Thymus (tissue), 11 donors: Measurements from ENCODE around the gene C1orf52. TPM values are rescaled to one million over a fixed set of nuclear protein-coding genes. Genes with fewer than 3 reads are reported as not detected.
"Not testable (repeated sequence)": the region's sequence is repeated elsewhere in the genome, so short reads cannot be mapped to it uniquely, and the experiment has no call there.

Experiments
- DNase-seq, 9 donors: peaks; one replicate each; pipeline ENCODE4 v3.0.0-alpha.2; 2013; ENCODE audit warnings: low spot score in 9 of 9, low read depth in 6 of 9, missing footprints in 1 of 9
- H3K27ac ChIP-seq, 2 donors: one replicate each; pipeline ENCODE4 v1.5.1; 2013; ENCODE audit warnings: control low read depth in 1 of 2, low read depth in 1 of 2, low read length in 1 of 2, mild to moderate bottlenecking in 1 of 2, moderate library complexity in 1 of 2
- H3K27me3 ChIP-seq, 2 donors: one replicate each; pipeline ENCODE4 v1.5.1; 2013; ENCODE audit warnings: low read length in 1 of 2; ENCODE audit not compliant: control insufficient read depth in 2 of 2, insufficient read depth in 1 of 2
- H3K36me3 ChIP-seq, 2 donors: one replicate each; pipeline ENCODE4 v1.5.1; 2013; ENCODE audit warnings: low read length in 1 of 2, mild to moderate bottlenecking in 1 of 2, moderate library complexity in 1 of 2; ENCODE audit not compliant: control insufficient read depth in 2 of 2, insufficient read depth in 2 of 2
- H3K4me1 ChIP-seq, 2 donors: one replicate each; pipeline ENCODE4 v1.5.1; 2013; ENCODE audit warnings: low read length in 2 of 2; ENCODE audit not compliant: control insufficient read depth in 2 of 2, insufficient read depth in 2 of 2
- H3K4me3 ChIP-seq, 2 donors: one replicate each; pipeline ENCODE4 v1.5.1; 2013; ENCODE audit warnings: low read length in 2 of 2, control low read depth in 1 of 2, mild to moderate bottlenecking in 1 of 2
- H3K9me3 ChIP-seq, 2 donors: one replicate each; pipeline ENCODE4 v1.5.1; 2013; ENCODE audit warnings: low read length in 1 of 2, mild to moderate bottlenecking in 1 of 2; ENCODE audit not compliant: control insufficient read depth in 2 of 2, insufficient read depth in 1 of 2
- WGBS: extraction: QIAGEN DNeasy Blood & Tissue Kit; methylation state at CpG from one replicate; pipeline ENCODE4 v1.1.7; 2013; 5-methylcytosine and 5-hydroxymethylcytosine counted together
- polyA plus RNA-seq: library from polyadenylated mRNA; stranded (reverse); fragments of 200-250 nt; gene quantifications from one replicate; pipeline ENCODE4 v1.2.3, GENCODE V29; 2013
- total RNA-seq: library from RNA; stranded (reverse); fragments of 120-200 nt; gene quantifications from one replicate; pipeline ENCODE4 v1.2.4, GENCODE V29; 2013
- donor health status: healthy.

The C1orf52 gene
- total and polyA plus RNA-seq, 2 donors: 22.5 to 54.8 TPM

DNA sequence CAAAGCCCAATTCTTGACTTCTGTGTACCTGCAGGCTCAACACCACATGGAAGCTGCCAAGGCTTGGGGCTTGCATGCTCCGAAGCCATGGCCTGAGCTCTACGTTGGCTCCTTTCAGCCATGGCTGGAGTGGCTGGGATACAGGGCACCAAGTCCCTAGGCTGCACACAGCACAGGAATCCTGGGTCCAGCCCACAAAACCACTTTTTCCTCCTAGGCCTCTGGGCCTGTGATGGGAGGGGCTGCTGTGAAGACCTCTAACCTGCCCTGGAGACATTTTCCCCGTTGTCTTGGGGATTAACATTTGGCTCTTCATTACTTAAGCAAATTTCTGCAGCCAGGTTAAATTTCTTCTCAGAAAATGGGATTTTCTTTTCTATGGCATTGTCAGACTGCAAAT, 10.4 kb downstream of the C1orf52 start:
- 95% methylated on average over 3 of the region's 3 CpGs for WGBS
- H3K9me3 ChIP-seq, H3K27me3 ChIP-seq, H3K4me3 ChIP-seq, H3K4me1 ChIP-seq, H3K36me3 ChIP-seq, H3K27ac ChIP-seq, DNase-seq: not testable (repeated sequence)

DNA sequence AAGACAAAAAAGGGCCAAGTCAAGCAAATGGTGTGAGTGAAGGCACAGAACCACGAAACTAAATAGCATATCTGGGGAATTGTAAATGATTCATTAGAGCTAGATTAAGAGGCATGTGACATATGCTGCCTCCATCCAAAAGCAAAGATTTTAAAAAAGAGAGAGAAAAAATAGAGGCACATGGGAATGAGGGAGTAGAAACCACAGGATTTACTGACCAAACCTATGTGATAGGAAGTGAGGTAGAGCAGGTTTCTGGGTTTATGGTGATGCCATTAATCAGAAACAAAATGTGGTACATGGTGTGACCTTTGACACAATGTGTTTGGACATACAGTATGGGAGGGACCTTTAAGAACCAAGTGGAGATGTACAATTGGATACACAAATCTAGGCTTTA, 13.6 kb downstream of the C1orf52 start:
- WGBS: 98% methylated on average over 1 of the region's 1 CpG

DNA sequence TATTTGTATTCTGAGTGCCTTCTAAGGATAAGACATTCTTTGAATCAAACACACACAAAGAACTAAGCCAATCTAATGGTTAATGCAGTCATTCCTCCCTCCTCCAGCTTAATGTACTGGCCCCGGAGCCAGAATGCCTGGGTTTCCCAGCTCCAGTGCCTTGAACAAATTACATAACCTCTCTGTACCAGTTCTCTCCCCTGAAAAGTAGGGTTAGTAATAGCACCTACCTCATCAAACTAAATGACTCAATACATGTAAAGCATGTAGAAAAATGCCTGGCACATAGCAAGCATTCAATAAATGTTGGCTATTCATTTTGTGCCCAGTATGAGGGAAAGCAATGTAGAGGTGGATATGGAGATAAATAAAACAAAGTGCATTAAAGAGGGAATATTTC, 14.0 kb downstream of the C1orf52 start:
- H3K9me3 ChIP-seq: peaks cover 0 to 11% of the 10 kb centered on the region in 2 donors
- no peak overlapping the region for H3K27ac ChIP-seq
- H3K36me3 ChIP-seq: no peaks in the 10 kb centered on the region
- DNase-seq: no peak
- H3K4me3 ChIP-seq: no peak overlapping the region
- WGBS: 98% methylated on average over 1 of the region's 1 CpG
- H3K4me1 ChIP-seq: peaks cover 0 to 3% of the 10 kb centered on the region in 2 donors
- no peaks in the 10 kb centered on the region for H3K27me3 ChIP-seq

More for the DNA sequence above, 13.6 kb downstream of the C1orf52 start:
- no peak overlapping the region for H3K4me3 ChIP-seq
- H3K4me1 ChIP-seq: peaks cover 0 to 3% of the 10 kb centered on the region in 2 donors
- no peak for DNase-seq
- H3K27ac ChIP-seq: no peak overlapping the region
- H3K27me3 ChIP-seq: no peaks in the 10 kb centered on the region
- H3K36me3 ChIP-seq: no peaks in the 10 kb centered on the region
- peaks cover 0 to 11% of the 10 kb centered on the region in 2 donors for H3K9me3 ChIP-seq

DNA sequence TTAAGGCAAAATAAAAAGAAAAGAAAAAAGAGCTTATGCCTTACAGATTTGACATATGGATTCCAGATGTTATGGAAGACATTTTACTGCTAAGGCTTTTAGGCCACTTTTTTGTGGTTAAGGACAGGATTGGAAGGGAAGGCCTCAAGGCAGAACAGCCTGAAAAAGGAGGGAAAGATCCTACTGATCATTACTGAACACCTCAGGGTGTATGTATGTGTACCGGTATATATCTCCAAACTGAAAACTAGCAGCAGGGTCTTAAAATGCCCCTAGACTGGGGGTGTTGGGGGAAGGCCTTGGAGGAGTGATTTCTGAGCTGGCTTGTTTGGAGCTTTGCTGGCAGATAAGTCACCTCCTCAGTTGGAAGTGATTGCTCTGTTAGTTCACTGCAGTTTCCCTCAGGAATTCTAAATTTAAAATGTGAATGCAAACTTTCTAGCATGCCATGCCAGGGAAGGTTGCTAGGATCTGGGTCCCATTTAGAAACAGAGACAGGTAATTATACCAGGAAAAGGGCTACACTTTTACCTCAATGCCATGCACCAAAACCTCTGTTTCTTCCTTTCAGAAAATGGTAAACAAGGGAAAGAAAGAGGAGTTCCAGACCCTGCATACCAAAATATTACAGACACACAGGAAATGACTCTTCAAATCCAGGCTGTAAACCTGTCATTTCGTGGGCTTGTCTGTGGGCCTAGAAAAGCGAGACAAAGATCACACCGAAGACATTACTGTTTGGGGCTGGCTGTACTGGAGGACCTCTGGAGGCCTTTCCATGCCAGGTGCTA, 15.0 kb downstream of the C1orf52 start:
- no peak for DNase-seq
- H3K27ac ChIP-seq: no peak overlapping the region
- H3K4me1 ChIP-seq: peaks cover 0 to 3% of the 10 kb centered on the region in 2 donors

DNA sequence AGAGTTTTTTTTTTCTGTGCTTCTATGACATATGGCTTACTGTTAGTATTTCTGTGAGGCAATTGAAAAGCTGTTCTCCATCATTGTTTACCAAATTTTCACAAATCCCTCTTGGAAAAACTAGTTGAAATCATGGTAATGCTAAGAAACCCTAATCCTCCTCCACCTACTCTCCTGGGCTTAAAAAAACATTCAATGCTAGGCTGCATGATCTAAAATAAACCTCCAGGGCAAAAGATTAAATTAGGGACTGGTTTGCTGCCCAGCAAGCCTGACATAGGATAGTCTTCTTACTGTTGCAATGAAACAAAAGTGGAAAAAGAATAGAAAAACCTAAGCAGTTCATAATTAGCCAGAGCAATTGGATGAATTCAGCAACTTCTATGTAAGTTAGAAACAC, 16.1 kb downstream of the C1orf52 start:
- peaks cover 0 to 3% of the 10 kb centered on the region in 2 donors for H3K4me1 ChIP-seq
- peaks cover 0 to 4% of the 10 kb centered on the region in 2 donors for H3K9me3 ChIP-seq
- H3K27ac ChIP-seq: peak overlapping the region in 1 of 2 donors; percentile 15
- H3K36me3 ChIP-seq: no peaks in the 10 kb centered on the region
- no peak for DNase-seq
- H3K4me3 ChIP-seq: no peak overlapping the region
- H3K27me3 ChIP-seq: no peaks in the 10 kb centered on the region

More for the DNA sequence above, 15.0 kb downstream of the C1orf52 start:
- Histone ChIP-seq H3K9me3 (peaks cover 0 to 11% of the 10 kb centered on the region in 2 donors), H3K27me3 (no peaks in the 10 kb centered on the region), H3K4me3 (no peak overlapping the region), H3K36me3 (no peaks in the 10 kb centered on the region)
- 43% methylated on average over 4 of the region's 4 CpGs for WGBS

DNA sequence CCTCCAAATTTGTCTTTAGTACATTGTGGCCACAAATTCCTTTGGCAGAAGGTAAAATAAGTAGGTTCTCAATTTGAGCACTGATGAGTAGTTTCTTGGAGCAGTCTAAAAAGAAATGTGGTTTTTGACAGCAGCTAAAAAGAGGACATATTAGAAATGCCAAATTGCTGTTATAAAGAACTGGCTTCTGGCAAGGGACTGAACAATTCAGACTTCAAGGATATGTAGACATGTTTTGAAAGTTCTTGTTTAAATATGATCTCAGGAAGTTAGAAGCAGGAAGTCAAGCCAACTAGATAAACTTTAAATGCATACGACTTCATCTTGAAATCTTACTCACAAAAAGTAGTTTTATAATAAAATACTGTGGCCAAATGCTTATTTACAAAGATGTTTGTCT, 18.8 kb downstream of the C1orf52 start:
- DNase-seq: peak in 1 of 9 donors; percentile 19
- WGBS: 30% methylated on average over 1 of the region's 1 CpG
- Histone ChIP-seq H3K4me1 (peaks cover 0 to 3% of the 10 kb centered on the region in 2 donors), H3K9me3 (peaks cover 0 to 4% of the 10 kb centered on the region in 2 donors), H3K4me3 (no peak overlapping the region), H3K27ac (no peak overlapping the region), H3K27me3 (no peaks in the 10 kb centered on the region), H3K36me3 (no peaks in the 10 kb centered on the region)

DNA sequence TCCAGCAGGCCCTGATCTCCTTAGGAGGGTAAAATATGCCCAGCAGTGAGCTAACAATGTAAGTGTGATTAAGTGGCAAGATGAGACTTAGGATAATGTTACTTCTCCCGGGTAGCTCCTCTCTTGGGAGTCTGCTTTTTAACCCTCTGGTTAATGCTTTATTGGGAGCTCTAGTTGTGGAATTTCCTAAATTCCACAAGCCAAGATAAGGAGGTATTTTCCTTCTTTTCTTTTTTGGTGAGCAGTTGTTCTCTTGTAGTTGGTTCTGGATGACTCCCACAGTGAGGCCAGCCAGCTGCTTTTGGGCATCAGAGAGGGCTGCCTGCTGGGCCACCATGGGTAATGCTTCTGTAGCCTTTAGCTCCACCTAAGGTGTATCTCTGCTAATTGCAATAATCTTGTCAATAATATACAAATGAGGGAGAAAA, 19.3 kb downstream of the C1orf52 start:
- Histone ChIP-seq H3K9me3 (peaks cover 0 to 4% of the 10 kb centered on the region in 2 donors), H3K36me3 (no peaks in the 10 kb centered on the region)

DNA sequence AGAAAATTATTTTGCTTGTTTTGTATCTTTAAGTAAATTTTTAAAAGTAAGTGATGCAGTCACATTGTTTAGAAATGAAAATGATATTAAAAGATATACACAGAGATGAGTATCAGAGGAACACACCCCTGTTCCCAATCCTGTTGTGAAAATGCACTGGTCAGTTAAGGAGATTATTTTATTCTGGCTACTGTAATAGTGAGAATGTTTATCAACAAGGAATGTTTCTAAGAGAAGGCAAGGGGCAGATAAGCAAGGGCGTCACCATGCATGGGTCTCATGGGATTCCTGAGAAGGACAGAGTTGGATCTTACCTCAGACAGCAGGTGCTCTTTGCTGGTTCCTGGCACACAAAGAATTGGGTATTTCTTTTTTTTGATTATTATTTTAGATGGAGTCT, 21.8 kb downstream of the C1orf52 start:
- 95% methylated on average over 1 of the region's 1 CpG for WGBS
- H3K27me3 ChIP-seq: no peaks in the 10 kb centered on the region
- H3K27ac ChIP-seq: no peak overlapping the region
- H3K9me3 ChIP-seq: peaks cover 0 to 4% of the 10 kb centered on the region in 2 donors
- H3K36me3 ChIP-seq: no peaks in the 10 kb centered on the region
- H3K4me1 ChIP-seq: no peaks in the 10 kb centered on the region
- no peak overlapping the region for H3K4me3 ChIP-seq
- no peak for DNase-seq

More for the DNA sequence above, 19.3 kb downstream of the C1orf52 start:
- Histone ChIP-seq H3K27ac (no peak overlapping the region), H3K4me3 (no peak overlapping the region), H3K27me3 (no peaks in the 10 kb centered on the region), H3K4me1 (peaks cover 0 to 3% of the 10 kb centered on the region in 2 donors)
- no peak for DNase-seq
- WGBS: 95% methylated on average over 1 of the region's 1 CpG

DNA sequence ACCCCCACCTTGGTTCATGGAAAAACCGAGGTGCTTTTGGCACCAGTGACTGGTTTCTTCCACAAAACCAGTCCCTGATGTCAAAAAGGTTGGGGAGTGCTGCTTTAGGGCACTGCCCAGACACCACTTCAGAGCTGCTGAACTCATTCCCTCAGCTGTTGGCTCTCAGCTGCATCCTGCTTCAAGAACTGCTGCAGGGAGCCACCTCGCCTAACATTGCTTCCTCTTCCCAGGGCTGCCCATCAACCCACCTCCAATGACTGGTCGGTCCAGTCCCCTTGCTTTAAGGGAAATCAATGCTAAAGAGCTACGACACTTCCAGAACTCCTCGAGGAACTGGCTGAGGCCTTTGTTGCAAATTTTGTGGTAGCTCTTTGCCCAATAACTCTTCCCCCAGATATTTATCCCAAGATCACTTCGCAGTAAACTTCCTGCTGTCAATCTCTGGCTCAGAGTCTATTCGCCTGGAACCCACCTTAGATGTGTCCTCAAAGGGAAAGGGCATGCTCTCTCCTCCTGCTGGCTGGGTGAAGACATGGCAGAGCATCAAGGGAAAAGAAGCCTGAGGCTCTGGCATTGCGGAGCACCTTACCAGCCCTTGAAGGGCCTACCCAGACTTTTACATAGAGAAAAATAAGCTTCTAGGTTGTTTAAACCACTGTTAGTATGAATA, 29.0 kb downstream of the C1orf52 start:
- Histone ChIP-seq H3K4me3 (no peak overlapping the region), H3K27me3 (no peaks in the 10 kb centered on the region), H3K36me3 (no peaks in the 10 kb centered on the region), H3K9me3 (no peaks in the 10 kb centered on the region), H3K4me1 (no peaks in the 10 kb centered on the region), H3K27ac (no peak overlapping the region)
- 72% methylated on average over 8 of the region's 8 CpGs for WGBS
- DNase-seq: no peak
